HG03457 (cell line): Measurements from ENCODE around the gene ADGRB2.

ENCODE experiments used
- ATAC-seq: cut with Tn5 transposase; IDR thresholded peaks from one replicate; pipeline ENCODE4 v1.9.1; 2021; ENCODE audit warnings: moderate number of reproducible peaks; ENCODE audit not compliant: unreplicated experiment

Gene ADGRB2

GRCh38 chr1:31783846-31784245 lies 19.7 kb upstream of the ADGRB2 start:
- ATAC-seq = no peak

- ATAC-seq = no peak
Measured at GRCh38 chr1:31782421-31783410, 18.6 kb upstream of the ADGRB2 start.

- no peak for ATAC-seq
Measured at GRCh38 chr1:31781756-31782371, 17.7 kb upstream of the ADGRB2 start.

- ATAC-seq = no peak
Measured at GRCh38 chr1:31781138-31781755, 17.1 kb upstream of the ADGRB2 start.

- no peak for ATAC-seq
Measured at GRCh38 chr1:31780632-31781031, 16.5 kb upstream of the ADGRB2 start.

GRCh38 chr1:31779687-31780086 lies 15.5 kb upstream of the ADGRB2 start:
- ATAC-seq = no peak

- ATAC-seq = no peak
Measured at GRCh38 chr1:31778763-31779488, 14.8 kb upstream of the ADGRB2 start.

- ATAC-seq = no peak
Measured at GRCh38 chr1:31776516-31776915, 12.4 kb upstream of the ADGRB2 start.

GRCh38 chr1:31776032-31776431 lies 11.9 kb upstream of the ADGRB2 start:
- no peak for ATAC-seq

- no peak for ATAC-seq
Measured at GRCh38 chr1:31775210-31775999, 11.3 kb upstream of the ADGRB2 start.

GRCh38 chr1:31774495-31774894 lies 10.4 kb upstream of the ADGRB2 start:
- no peak for ATAC-seq

- no peak for ATAC-seq
Measured at GRCh38 chr1:31773861-31774260, 9.7 kb upstream of the ADGRB2 start.

GRCh38 chr1:31772669-31773248 lies 8.6 kb upstream of the ADGRB2 start:
- ATAC-seq = no peak

- no peak for ATAC-seq
Measured at GRCh38 chr1:31771891-31772668, 7.9 kb upstream of the ADGRB2 start.

GRCh38 chr1:31769720-31770390 lies 5.7 kb upstream of the ADGRB2 start:
- ATAC-seq = no peak

- no peak for ATAC-seq
Measured at GRCh38 chr1:31768939-31769704, 5.0 kb upstream of the ADGRB2 start.

GRCh38 chr1:31768407-31768907 lies 4.3 kb upstream of the ADGRB2 start:
- ATAC-seq = no peak

- ATAC-seq = no peak
Measured at GRCh38 chr1:31767225-31767624, 3.1 kb upstream of the ADGRB2 start.
